Measurements from ENCODE around the gene NAE1.

DNA sequence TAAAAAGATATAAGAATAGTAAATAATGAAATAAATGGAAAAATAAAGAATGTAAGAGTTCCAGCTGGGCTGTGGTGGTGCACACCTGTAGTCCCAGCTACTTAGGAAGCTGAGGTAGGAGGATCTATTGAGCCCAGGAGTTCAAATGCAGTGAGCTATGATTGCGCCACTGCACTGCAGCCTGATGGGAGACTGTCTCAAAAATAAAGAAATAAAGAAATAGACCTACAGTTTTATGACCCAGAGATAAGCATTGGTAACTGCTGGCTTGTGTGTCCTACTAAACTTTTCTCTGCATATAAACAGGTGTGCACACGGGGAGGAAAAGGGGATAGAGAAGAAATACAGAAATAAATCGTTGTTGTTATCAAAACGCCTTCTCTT, 41.8 kb upstream of the NAE1 start:
- TF ChIP-seq, protein P1, sequence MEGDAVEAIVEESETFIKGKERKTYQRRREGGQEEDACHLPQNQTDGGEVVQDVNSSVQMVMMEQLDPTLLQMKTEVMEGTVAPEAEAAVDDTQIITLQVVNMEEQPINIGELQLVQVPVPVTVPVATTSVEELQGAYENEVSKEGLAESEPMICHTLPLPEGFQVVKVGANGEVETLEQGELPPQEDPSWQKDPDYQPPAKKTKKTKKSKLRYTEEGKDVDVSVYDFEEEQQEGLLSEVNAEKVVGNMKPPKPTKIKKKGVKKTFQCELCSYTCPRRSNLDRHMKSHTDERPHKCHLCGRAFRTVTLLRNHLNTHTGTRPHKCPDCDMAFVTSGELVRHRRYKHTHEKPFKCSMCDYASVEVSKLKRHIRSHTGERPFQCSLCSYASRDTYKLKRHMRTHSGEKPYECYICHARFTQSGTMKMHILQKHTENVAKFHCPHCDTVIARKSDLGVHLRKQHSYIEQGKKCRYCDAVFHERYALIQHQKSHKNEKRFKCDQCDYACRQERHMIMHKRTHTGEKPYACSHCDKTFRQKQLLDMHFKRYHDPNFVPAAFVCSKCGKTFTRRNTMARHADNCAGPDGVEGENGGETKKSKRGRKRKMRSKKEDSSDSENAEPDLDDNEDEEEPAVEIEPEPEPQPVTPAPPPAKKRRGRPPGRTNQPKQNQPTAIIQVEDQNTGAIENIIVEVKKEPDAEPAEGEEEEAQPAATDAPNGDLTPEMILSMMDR (conservative IDR thresholded peaks at IDR 0.05; ENCODE audit: low read length): no peak
- TF ChIP-seq EZH2phosphoT487 (IDR thresholded peaks at IDR 0.05; ENCODE audit: borderline replicate concordance): no peak
